ENCODE results near the gene CYLD. TPM values are rescaled to one million over a fixed set of nuclear protein-coding genes. Genes with fewer than 3 reads are reported as not detected.

The CYLD gene
- total RNA-seq, 2 donors from 2014 or later = 20.0 to 21.2 TPM

DNA sequence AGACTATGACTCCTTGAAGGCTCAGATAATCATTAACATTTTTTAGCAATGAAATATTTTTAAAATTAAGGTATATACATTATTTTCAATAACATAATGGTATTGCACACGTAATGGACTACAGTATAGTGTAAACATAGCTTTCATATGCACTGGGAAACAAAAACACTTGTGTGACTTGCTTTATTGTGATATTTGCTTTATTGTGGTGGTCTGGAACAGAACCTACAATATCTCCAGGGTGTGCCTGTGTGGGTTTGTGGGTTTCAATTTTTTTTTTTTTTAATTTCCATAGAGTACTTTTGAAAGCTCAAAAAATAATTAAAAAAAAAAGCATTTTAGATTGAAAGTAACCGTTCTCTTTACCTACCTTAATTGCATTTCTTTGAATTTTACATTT is 25.3 kb downstream of the CYLD start:
- Histone ChIP-seq H3K9me3 (peaks cover 0 to 16% of the 10 kb centered on the region in 2 donors), H3K27ac (no peak overlapping the region), H3K4me1 (no peaks in the 10 kb centered on the region), H3K27me3 (no peaks in the 10 kb centered on the region), H3K4me3 (no peak overlapping the region), H3K36me3 (peaks cover 18% of the 10 kb centered on the region)
- TF ChIP-seq, protein P1, sequence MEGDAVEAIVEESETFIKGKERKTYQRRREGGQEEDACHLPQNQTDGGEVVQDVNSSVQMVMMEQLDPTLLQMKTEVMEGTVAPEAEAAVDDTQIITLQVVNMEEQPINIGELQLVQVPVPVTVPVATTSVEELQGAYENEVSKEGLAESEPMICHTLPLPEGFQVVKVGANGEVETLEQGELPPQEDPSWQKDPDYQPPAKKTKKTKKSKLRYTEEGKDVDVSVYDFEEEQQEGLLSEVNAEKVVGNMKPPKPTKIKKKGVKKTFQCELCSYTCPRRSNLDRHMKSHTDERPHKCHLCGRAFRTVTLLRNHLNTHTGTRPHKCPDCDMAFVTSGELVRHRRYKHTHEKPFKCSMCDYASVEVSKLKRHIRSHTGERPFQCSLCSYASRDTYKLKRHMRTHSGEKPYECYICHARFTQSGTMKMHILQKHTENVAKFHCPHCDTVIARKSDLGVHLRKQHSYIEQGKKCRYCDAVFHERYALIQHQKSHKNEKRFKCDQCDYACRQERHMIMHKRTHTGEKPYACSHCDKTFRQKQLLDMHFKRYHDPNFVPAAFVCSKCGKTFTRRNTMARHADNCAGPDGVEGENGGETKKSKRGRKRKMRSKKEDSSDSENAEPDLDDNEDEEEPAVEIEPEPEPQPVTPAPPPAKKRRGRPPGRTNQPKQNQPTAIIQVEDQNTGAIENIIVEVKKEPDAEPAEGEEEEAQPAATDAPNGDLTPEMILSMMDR (IDR thresholded peaks at IDR 0.05) = no peak
- DNase-seq (ENCODE audit: low spot score) = no peak

- no peak overlapping the region for H3K4me3 ChIP-seq
- TF ChIP-seq, protein P1 (IDR thresholded peaks at IDR 0.05) = no peak
- H3K9me3 ChIP-seq = peaks cover 0 to 6% of the 10 kb centered on the region in 2 donors
- DNase-seq (ENCODE audit: low spot score) = no peak
- no peaks in the 10 kb centered on the region for H3K27me3 ChIP-seq
- peaks cover 8% of the 10 kb centered on the region for H3K36me3 ChIP-seq
- no peaks in the 10 kb centered on the region for H3K4me1 ChIP-seq
- H3K27ac ChIP-seq = no peak overlapping the region
Measured at GRCh38 chr16:50771366-50771765, 29.5 kb downstream of the CYLD start.

DNA sequence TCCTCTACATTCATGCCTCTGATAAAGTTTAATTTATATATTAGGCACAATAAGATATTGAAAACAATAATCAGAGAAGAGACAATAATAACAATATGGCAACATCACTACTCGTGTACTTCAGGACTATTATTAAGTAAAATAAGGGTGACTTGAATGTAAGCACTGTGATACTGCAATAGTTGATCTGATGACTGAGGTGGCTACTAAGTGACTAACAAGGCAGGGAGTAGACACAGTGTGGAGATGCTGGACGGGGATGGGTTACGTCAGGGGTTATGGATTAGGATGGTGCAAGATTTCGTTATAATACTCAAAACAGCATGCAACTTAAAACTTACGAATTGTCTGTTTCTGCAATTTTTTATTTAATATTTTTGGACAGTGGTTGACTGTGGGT is 32.5 kb downstream of the CYLD start:
- Histone ChIP-seq H3K4me3 (no peak overlapping the region), H3K27ac (no peak overlapping the region), H3K4me1 (no peaks in the 10 kb centered on the region), H3K27me3 (no peaks in the 10 kb centered on the region), H3K9me3 (no peaks in the 10 kb centered on the region), H3K36me3 (peaks cover under 1% of the 10 kb centered on the region)
- DNase-seq (ENCODE audit: low spot score) = no peak
- TF ChIP-seq, protein P1 (IDR thresholded peaks at IDR 0.05) = no peak

- Histone ChIP-seq H3K36me3 (peaks cover 6% of the 10 kb centered on the region), H3K9me3 (no peaks in the 10 kb centered on the region), H3K27ac (no peak overlapping the region), H3K4me3 (no peak overlapping the region), H3K4me1 (no peaks in the 10 kb centered on the region), H3K27me3 (no peaks in the 10 kb centered on the region)
- no peak for DNase-seq (ENCODE audit: low spot score)
- TF ChIP-seq, protein P1 (IDR thresholded peaks at IDR 0.05) = no peak
Measured at GRCh38 chr16:50774960-50775359, 33.1 kb downstream of the CYLD start.

DNA sequence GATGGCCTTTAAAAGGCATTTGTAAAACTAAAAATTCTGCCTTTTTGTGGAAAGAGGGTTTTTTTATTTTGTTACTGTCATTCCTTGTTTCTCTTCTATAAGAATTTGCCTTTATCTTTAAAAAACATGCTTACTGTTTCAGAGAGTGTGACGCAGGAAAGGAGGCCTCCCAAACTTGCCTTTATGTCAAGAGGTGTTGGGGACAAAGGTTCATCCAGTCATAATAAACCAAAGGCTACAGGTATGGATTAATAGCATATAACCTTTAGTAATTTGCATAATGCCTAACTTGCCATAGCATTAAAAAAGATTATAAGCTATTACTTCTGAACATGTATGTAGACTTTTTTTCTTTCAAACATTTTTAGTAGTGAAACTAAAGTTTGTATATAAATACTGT is 34.2 kb downstream of the CYLD start:
- no peak for DNase-seq (ENCODE audit: low spot score)
- TF ChIP-seq, protein P1 (IDR thresholded peaks at IDR 0.05) = no peak
- Histone ChIP-seq H3K9me3 (no peaks in the 10 kb centered on the region), H3K4me3 (no peak overlapping the region), H3K27me3 (no peaks in the 10 kb centered on the region), H3K4me1 (no peaks in the 10 kb centered on the region), H3K36me3 (peaks cover 9% of the 10 kb centered on the region), H3K27ac (no peak overlapping the region)

Measured in right atrium auricular region (tissue), 2 donors.